HepG2 (cell line): ENCODE results near the gene IQCM. TPM values are rescaled to one million over a fixed set of nuclear protein-coding genes. Genes with fewer than 3 reads are reported as not detected.

Source experiments
- ADNP ChIP-seq: sonication (generic); formaldehyde crosslinking; IDR thresholded peaks from 2 replicates; pipeline ENCODE4 v1.4.0; 2020; ENCODE audit warnings: missing genetic modification reagents
- ATF1 ChIP-seq: IDR thresholded peaks from 2 replicates; pipeline ENCODE4 v1.6.1; 2016; ENCODE audit warnings: mild to moderate bottlenecking, control low read depth
- CBX5 ChIP-seq: sonication (generic); formaldehyde crosslinking; IDR thresholded peaks from 2 replicates; pipeline ENCODE4 v1.4.0; 2020; ENCODE audit warnings: missing genetic modification reagents, borderline replicate concordance
- ELF1 ChIP-seq: sonication (generic); formaldehyde crosslinking; IDR thresholded peaks from 2 replicates; pipeline ENCODE4 v1.4.0; 2020; ENCODE audit warnings: missing genetic modification reagents
- EP300 ChIP-seq, 3 experiments: sonication (generic) in 1 of 3; formaldehyde crosslinking in 1 of 3; IDR thresholded peaks; 2 replicates each; pipeline versions ENCODE4 v1.5.1 to v1.6.1; 2011 to 2020; ENCODE audit warnings: low read depth in 2 of 3, low read length in 2 of 3, borderline replicate concordance in 1 of 3, improper control_type of control experiment in 1 of 3, mild to moderate bottlenecking in 1 of 3, missing genetic modification reagents in 1 of 3, moderate library complexity in 1 of 3
- FOSL2 ChIP-seq: sonication (generic); formaldehyde crosslinking; IDR thresholded peaks from 2 replicates; pipeline ENCODE4 v1.4.0; 2020; ENCODE audit warnings: missing genetic modification reagents
- FOXO1 ChIP-seq: sonication (generic); formaldehyde crosslinking; IDR thresholded peaks from 2 replicates; pipeline ENCODE4 v1.4.0; 2020; ENCODE audit warnings: missing genetic modification reagents
- GTF2F1 ChIP-seq: fragments of 150-350 bp; IDR thresholded peaks from 2 replicates; pipeline ENCODE4 v1.6.1; 2014; ENCODE audit warnings: low read length
- HNF4A ChIP-seq: sonication (generic); formaldehyde crosslinking; IDR thresholded peaks from 2 replicates; pipeline ENCODE4 v1.4.0; 2020; ENCODE audit warnings: missing genetic modification reagents
- MBNL3 ChIP-seq: fragments of 250-450 bp; sonication (Bioruptor Pico); conservative IDR thresholded peaks from 2 replicates; pipeline ENCODE4 v1.8.0; 2022; ENCODE audit warnings: mild to moderate bottlenecking, inconsistent platforms
- NFKBIZ ChIP-seq: IDR thresholded peaks from 2 replicates; pipeline ENCODE4 v1.6.1; 2018; ENCODE audit warnings: missing genetic modification reagents, missing compliant biosample characterization
- RCOR2 ChIP-seq: IDR thresholded peaks from 2 replicates; pipeline ENCODE4 v1.6.1; 2016; ENCODE audit warnings: missing biosample characterization, missing genetic modification reagents
- RELA ChIP-seq: sonication (generic); formaldehyde crosslinking; IDR thresholded peaks from 2 replicates; pipeline ENCODE4 v1.4.0; 2020; ENCODE audit warnings: missing genetic modification reagents
- SMARCE1 ChIP-seq: fragments of 450-650 bp; IDR thresholded peaks from 2 replicates; pipeline ENCODE4 v1.6.1; 2017; ENCODE audit warnings: borderline replicate concordance
- SMC3 ChIP-seq: IDR thresholded peaks from 2 replicates; pipeline ENCODE4 v1.6.1; 2011; ENCODE audit warnings: low read length, improper control_type of control experiment
- SNAI1 ChIP-seq: sonication (generic); formaldehyde crosslinking; IDR thresholded peaks from 2 replicates; pipeline ENCODE4 v1.5.0; 2020; ENCODE audit warnings: mild to moderate bottlenecking, missing genetic modification reagents, borderline replicate concordance
- SOX5 ChIP-seq: IDR thresholded peaks from 2 replicates; pipeline ENCODE4 v1.6.1; 2016; ENCODE audit warnings: borderline replicate concordance
- TAF1 ChIP-seq: sonication (generic); formaldehyde crosslinking; IDR thresholded peaks from 2 replicates; pipeline ENCODE4 v1.4.0; 2020; ENCODE audit warnings: missing genetic modification reagents
- ZBTB3 ChIP-seq: sonication (generic); formaldehyde crosslinking; IDR thresholded peaks from 2 replicates; pipeline ENCODE4 v1.4.0; 2020; ENCODE audit warnings: low read depth, mild to moderate bottlenecking, moderate library complexity, missing genetic modification reagents, borderline replicate concordance
- ZBTB38 ChIP-seq: sonication (generic); formaldehyde crosslinking; IDR thresholded peaks from 2 replicates; pipeline ENCODE4 v1.5.1; 2020; ENCODE audit warnings: mild to moderate bottlenecking, missing genetic modification reagents
- ZNF451 ChIP-seq: sonication (generic); formaldehyde crosslinking; IDR thresholded peaks from 2 replicates; pipeline ENCODE4 v1.5.0; 2020; ENCODE audit warnings: mild to moderate bottlenecking, missing genetic modification reagents
- ZNF530 ChIP-seq: sonication (generic); formaldehyde crosslinking; IDR thresholded peaks from 2 replicates; pipeline ENCODE4 v1.5.0; 2020; ENCODE audit warnings: low read depth, mild to moderate bottlenecking, missing genetic modification reagents
- ZNF558 ChIP-seq: sonication (generic); formaldehyde crosslinking; IDR thresholded peaks from 2 replicates; pipeline ENCODE4 v1.9.0; 2022; ENCODE audit warnings: mild to moderate bottlenecking, missing genetic modification reagents, borderline replicate concordance
- ZNF782 ChIP-seq: sonication (generic); formaldehyde crosslinking; IDR thresholded peaks from 2 replicates; pipeline ENCODE4 v1.4.0; 2020; ENCODE audit warnings: missing genetic modification reagents, mild to moderate bottlenecking, borderline replicate concordance
- polyA plus RNA-seq, 8 experiments: library from polyadenylated mRNA; depleted of rRNA in 3 of 8; stranded (reverse) in 7 of 8; unstranded in 1 of 8; fragments of >200 nt; fragmentation: Illumina TruSeq in 4 of 8; extraction: Trizol in 4 of 8; gene quantifications; 2 replicates each; pipeline versions ENCODE4 v1.2.1 to v1.2.3, GENCODE V29; 2011 to 2016; ENCODE audit warnings: low read depth in 4 of 8, missing spikeins in 1 of 8, mixed read lengths in 1 of 8; ENCODE audit not compliant: insufficient read depth in 1 of 8
- total RNA-seq, 5 experiments: library from RNA; depleted of rRNA; stranded (reverse); fragments of >200 nt; fragmentation: Illumina TruSeq; extraction: Trizol; gene quantifications; 2 replicates each; pipeline ENCODE4 v1.2.3, GENCODE V29; 2016; ENCODE audit warnings: low read depth in 1 of 5
- TF ChIP-seq, protein P1 (sequence below): sonication (generic); formaldehyde crosslinking; IDR thresholded peaks from 2 replicates; pipeline ENCODE4 v1.5.0; 2020; ENCODE audit warnings: mild to moderate bottlenecking, missing genetic modification reagents
- TF ChIP-seq, protein P2 (sequence below): sonication (generic); formaldehyde crosslinking; conservative IDR thresholded peaks from 2 replicates; pipeline ENCODE4 v1.4.0; 2020; ENCODE audit warnings: missing genetic modification reagents
- TF ChIP-seq, protein P3 (sequence below): sonication (generic); formaldehyde crosslinking; IDR thresholded peaks from 2 replicates; pipeline ENCODE4 v1.9.0; 2022; ENCODE audit warnings: missing genetic modification reagents, mild to moderate bottlenecking, borderline replicate concordance

Gene IQCM
- total and polyA plus RNA-seq, 2 of the 13 experiments (the other 11 are each of a cell fraction or from before 2014, with no cell fraction given), result not detected

DNA sequence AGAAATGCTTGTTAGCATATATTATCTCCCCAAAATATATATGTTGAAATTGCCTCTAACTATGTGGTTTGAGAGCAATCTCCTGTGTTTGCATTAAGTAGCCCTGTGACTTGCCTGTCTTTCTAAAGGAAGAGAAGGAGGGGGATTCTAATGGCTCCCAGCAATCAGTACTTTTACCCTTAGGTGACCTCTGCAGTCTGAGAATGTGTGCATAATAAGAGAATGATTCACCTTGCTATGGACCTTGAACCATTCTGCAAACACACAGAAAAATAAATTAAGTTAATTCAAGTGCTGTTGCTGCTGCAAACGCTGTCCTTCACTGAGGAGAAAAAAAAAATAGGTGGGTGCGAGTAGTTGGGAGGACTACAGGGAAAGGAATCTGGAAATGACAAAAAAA is 322.2 kb downstream of the IQCM start (continued):
- TF ChIP-seq HNF4A, result peak; percentile 50; the same call in 1 of the 2 replicates
- TF ChIP-seq ATF1, result no peak
- no peak for TF ChIP-seq FOXO1 (CRISPR knock-in tag)
- TF ChIP-seq, protein P1, sequence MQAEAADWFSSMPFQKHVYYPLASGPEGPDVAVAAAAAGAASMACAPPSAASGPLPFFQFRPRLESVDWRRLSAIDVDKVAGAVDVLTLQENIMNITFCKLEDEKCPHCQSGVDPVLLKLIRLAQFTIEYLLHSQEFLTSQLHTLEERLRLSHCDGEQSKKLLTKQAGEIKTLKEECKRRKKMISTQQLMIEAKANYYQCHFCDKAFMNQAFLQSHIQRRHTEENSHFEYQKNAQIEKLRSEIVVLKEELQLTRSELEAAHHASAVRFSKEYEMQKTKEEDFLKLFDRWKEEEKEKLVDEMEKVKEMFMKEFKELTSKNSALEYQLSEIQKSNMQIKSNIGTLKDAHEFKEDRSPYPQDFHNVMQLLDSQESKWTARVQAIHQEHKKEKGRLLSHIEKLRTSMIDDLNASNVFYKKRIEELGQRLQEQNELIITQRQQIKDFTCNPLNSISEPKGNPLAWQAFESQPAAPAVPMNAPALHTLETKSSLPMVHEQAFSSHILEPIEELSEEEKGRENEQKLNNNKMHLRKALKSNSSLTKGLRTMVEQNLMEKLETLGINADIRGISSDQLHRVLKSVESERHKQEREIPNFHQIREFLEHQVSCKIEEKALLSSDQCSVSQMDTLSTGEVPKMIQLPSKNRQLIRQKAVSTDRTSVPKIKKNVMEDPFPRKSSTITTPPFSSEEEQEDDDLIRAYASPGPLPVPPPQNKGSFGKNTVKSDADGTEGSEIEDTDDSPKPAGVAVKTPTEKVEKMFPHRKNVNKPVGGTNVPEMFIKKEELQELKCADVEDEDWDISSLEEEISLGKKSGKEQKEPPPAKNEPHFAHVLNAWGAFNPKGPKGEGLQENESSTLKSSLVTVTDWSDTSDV (CRISPR knock-in tag), result no peak
- TF ChIP-seq GTF2F1, result no peak
- TF ChIP-seq SMC3, result no peak
- no peak for TF ChIP-seq ADNP (CRISPR knock-in tag)
- peak; percentile 27; the same call in 1 of the 2 replicates for TF ChIP-seq FOSL2 (CRISPR knock-in tag)
- TF ChIP-seq CBX5 (CRISPR knock-in tag), result no peak
- no peak for TF ChIP-seq ZNF558 (CRISPR knock-in tag)
- no peak for TF ChIP-seq NFKBIZ (CRISPR knock-in tag)
- no peak for TF ChIP-seq ELF1
- TF ChIP-seq SNAI1, result no peak
- TF ChIP-seq RELA (CRISPR knock-in tag), result no peak
- TF ChIP-seq TAF1 (CRISPR knock-in tag), result no peak
- TF ChIP-seq, protein P2, sequence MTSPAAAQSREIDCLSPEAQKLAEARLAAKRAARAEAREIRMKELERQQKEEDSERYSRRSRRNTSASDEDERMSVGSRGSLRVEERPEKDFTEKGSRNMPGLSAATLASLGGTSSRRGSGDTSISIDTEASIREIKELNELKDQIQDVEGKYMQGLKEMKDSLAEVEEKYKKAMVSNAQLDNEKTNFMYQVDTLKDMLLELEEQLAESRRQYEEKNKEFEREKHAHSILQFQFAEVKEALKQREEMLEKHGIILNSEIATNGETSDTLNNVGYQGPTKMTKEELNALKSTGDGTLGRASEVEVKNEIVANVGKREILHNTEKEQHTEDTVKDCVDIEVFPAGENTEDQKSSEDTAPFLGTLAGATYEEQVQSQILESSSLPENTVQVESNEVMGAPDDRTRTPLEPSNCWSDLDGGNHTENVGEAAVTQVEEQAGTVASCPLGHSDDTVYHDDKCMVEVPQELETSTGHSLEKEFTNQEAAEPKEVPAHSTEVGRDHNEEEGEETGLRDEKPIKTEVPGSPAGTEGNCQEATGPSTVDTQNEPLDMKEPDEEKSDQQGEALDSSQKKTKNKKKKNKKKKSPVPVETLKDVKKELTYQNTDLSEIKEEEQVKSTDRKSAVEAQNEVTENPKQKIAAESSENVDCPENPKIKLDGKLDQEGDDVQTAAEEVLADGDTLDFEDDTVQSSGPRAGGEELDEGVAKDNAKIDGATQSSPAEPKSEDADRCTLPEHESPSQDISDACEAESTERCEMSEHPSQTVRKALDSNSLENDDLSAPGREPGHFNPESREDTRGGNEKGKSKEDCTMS, result no peak
- no peak for TF ChIP-seq RCOR2 (CRISPR knock-in tag)
- no peak for TF ChIP-seq SMARCE1
- TF ChIP-seq SOX5 (CRISPR knock-in tag), result no peak
- TF ChIP-seq, protein P3, sequence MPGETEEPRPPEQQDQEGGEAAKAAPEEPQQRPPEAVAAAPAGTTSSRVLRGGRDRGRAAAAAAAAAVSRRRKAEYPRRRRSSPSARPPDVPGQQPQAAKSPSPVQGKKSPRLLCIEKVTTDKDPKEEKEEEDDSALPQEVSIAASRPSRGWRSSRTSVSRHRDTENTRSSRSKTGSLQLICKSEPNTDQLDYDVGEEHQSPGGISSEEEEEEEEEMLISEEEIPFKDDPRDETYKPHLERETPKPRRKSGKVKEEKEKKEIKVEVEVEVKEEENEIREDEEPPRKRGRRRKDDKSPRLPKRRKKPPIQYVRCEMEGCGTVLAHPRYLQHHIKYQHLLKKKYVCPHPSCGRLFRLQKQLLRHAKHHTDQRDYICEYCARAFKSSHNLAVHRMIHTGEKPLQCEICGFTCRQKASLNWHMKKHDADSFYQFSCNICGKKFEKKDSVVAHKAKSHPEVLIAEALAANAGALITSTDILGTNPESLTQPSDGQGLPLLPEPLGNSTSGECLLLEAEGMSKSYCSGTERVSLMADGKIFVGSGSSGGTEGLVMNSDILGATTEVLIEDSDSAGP (CRISPR knock-in tag), result no peak
- peak in 1 of 2 experiments; percentile 6; a peak in 1 of 4 replicates for TF ChIP-seq EP300 (IDR thresholded peaks at IDR 0.05; ENCODE audit: low read depth in 2 of 2, low read length in 2 of 2)
- TF ChIP-seq EP300 (CRISPR knock-in tag; IDR thresholded peaks at IDR 0.05; ENCODE audit: borderline replicate concordance), result no peak
- TF ChIP-seq ZNF530 (CRISPR knock-in tag), result no peak
- TF ChIP-seq ZBTB3 (CRISPR knock-in tag), result no peak
- TF ChIP-seq ZNF782 (CRISPR knock-in tag), result no peak
- no peak for TF ChIP-seq ZNF451 (CRISPR knock-in tag)
- TF ChIP-seq ZBTB38 (CRISPR knock-in tag), result no peak
- no peak for TF ChIP-seq MBNL3 (CRISPR knock-in tag)
